Activated CD8-positive, alpha-beta memory T cell treated with anti-CD3 and anti-CD28 coated beads for 36 hours (primary cell): Measurements from ENCODE around the gene HIGD2B. TPM values are rescaled to one million over a fixed set of nuclear protein-coding genes. Genes with fewer than 3 reads are reported as not detected.
"Not testable (repeated sequence)": the region's sequence is repeated elsewhere in the genome, so short reads cannot be mapped to it uniquely, and the experiment has no call there.

Experiments
- CTCF ChIA-PET: fragments of 350-600 bp; sonication (Branson Sonifier 250); formaldehyde crosslinking; loops from one replicate; lab custom pipeline; 2021; ENCODE audit warnings: antibody characterized with exemption; lab: Charles Lee
- POLR2A ChIA-PET: fragments of 350-600 bp; sonication (Branson Sonifier 250); formaldehyde crosslinking; loops from one replicate; lab custom pipeline; 2021; ENCODE audit warnings: antibody characterized with exemption; lab: Charles Lee
- total RNA-seq, 2 experiments: library from RNA; stranded (reverse); gene quantifications; one replicate each; pipeline ENCODE4 v1.2.3, GENCODE V29; 2021

HIGD2B gene
- total RNA-seq = under 1 TPM; 0.17 to 0.32 TPM

- ChIA-PET POLR2A (interaction anchor here (0.5 to 1.4 kb wide), 4 partner anchors 14 to 640 kb away, joined by 3 to 6 read pairs (median 4); no protein-coding TSS in a partner anchor), CTCF (interaction anchor here (0.6 to 1.0 kb wide), 5 partner anchors 48 to 98 kb away, joined by 3 to 5 read pairs (median 3); no protein-coding TSS in a partner anchor)
These were observed at the start of gene HIGD2B, which contains the start of gene BBS4 for GRCh38 chr15:72685925-72686794. HIGD2B (minus strand) TSS chr15:72686182; CDS start chr15:72676374, 9,808 bp downstream. BBS4 (plus strand) TSS chr15:72686207; CDS start chr15:72686228, 21 bp downstream.

- POLR2A ChIA-PET = no interaction called here
- CTCF ChIA-PET = no interaction called here
These were observed 49.1 kb upstream of the HIGD2B start for GRCh38 chr15:72735111-72735510.

- CTCF ChIA-PET = interaction anchor here (0.9 to 1.1 kb wide), 2 partner anchors 12 to 48 kb away, joined by 3 read pairs; partner anchors contain the start of genes BBS4 and HIGD2B
- POLR2A ChIA-PET = no interaction called here
These were observed 48.2 kb upstream of the HIGD2B start for GRCh38 chr15:72733941-72734738.

GRCh38 chr15:72732516-72732915 lies 46.5 kb upstream of the HIGD2B start:
- ChIA-PET POLR2A (no interaction called here), CTCF (interaction anchor here (1.5 kb wide), 1 partner anchor 10 kb away, joined by 3 read pairs; no protein-coding TSS in a partner anchor)

GRCh38 chr15:72732086-72732485 lies 46.1 kb upstream of the HIGD2B start:
- ChIA-PET CTCF (interaction anchor here (1.5 kb wide), 1 partner anchor 9 kb away, joined by 3 read pairs; no protein-coding TSS in a partner anchor), POLR2A (no interaction called here)

GRCh38 chr15:72728821-72729220 lies 42.8 kb upstream of the HIGD2B start:
- CTCF ChIA-PET = interaction anchor here (0.6 kb wide), 1 partner anchor 346 kb away, joined by 3 read pairs; no protein-coding TSS in a partner anchor

GRCh38 chr15:72728249-72728648 lies 42.3 kb upstream of the HIGD2B start:
- POLR2A ChIA-PET, CTCF ChIA-PET: not testable (repeated sequence)

More at GRCh38 chr15:72728821-72729220, 42.8 kb upstream of the HIGD2B start:
- POLR2A ChIA-PET = no interaction called here

GRCh38 chr15:72727154-72727553 lies 41.2 kb upstream of the HIGD2B start:
- ChIA-PET CTCF (no interaction called here), POLR2A (no interaction called here)

GRCh38 chr15:72725851-72726250 lies 39.9 kb upstream of the HIGD2B start:
- CTCF ChIA-PET, POLR2A ChIA-PET: not testable (repeated sequence)

- ChIA-PET POLR2A (no interaction called here), CTCF (no interaction called here)
These were observed 39.5 kb upstream of the HIGD2B start for GRCh38 chr15:72725446-72725845.

GRCh38 chr15:72724028-72724427 lies 38.0 kb upstream of the HIGD2B start:
- ChIA-PET POLR2A (no interaction called here), CTCF (interaction anchor here (1.1 kb wide), 1 partner anchor 28 kb away, joined by 3 read pairs; no protein-coding TSS in a partner anchor)

GRCh38 chr15:72722071-72722696 lies 36.2 kb upstream of the HIGD2B start:
- POLR2A ChIA-PET = no interaction called here
- CTCF ChIA-PET = interaction anchor here (0.7 to 1.4 kb wide), 5 partner anchors 9 to 355 kb away, joined by 3 to 4 read pairs (median 3); no protein-coding TSS in a partner anchor

GRCh38 chr15:72708551-72709303 lies 22.7 kb upstream of the HIGD2B start:
- POLR2A ChIA-PET, CTCF ChIA-PET: not testable (repeated sequence)

GRCh38 chr15:72706266-72706665 lies 20.3 kb upstream of the HIGD2B start:
- CTCF ChIA-PET = interaction anchor here (0.7 kb wide), 1 partner anchor 471 kb away, joined by 3 read pairs; no protein-coding TSS in a partner anchor
- POLR2A ChIA-PET = no interaction called here

GRCh38 chr15:72700076-72700475 lies 14.1 kb upstream of the HIGD2B start:
- ChIA-PET POLR2A (no interaction called here), CTCF (no interaction called here)

- ChIA-PET CTCF (no interaction called here), POLR2A (no interaction called here)
These were observed 13.0 kb upstream of the HIGD2B start for GRCh38 chr15:72698938-72699337.

- ChIA-PET CTCF (no interaction called here), POLR2A (no interaction called here)
These were observed 5.0 kb upstream of the HIGD2B start for GRCh38 chr15:72690938-72691337.

- POLR2A ChIA-PET = no interaction called here
- CTCF ChIA-PET = no interaction called here
These were observed 2.7 kb upstream of the HIGD2B start for GRCh38 chr15:72688697-72689096.
